GM10266 (cell line): Measurements from ENCODE around the gene TBC1D22B.

Experiments used
- DNase-seq: peaks from one replicate; pipeline ENCODE4 v3.0.0; 2012; ENCODE audit errors: extremely low spot score
- TF ChIP-seq, protein P1 (sequence below): IDR thresholded peaks from 2 replicates; pipeline ENCODE4 v1.5.1; 2012; ENCODE audit warnings: mild to moderate bottlenecking, low read depth; ENCODE audit not compliant: control insufficient read depth, insufficient read depth; ENCODE audit errors: missing control alignments

The TBC1D22B gene, protein sequence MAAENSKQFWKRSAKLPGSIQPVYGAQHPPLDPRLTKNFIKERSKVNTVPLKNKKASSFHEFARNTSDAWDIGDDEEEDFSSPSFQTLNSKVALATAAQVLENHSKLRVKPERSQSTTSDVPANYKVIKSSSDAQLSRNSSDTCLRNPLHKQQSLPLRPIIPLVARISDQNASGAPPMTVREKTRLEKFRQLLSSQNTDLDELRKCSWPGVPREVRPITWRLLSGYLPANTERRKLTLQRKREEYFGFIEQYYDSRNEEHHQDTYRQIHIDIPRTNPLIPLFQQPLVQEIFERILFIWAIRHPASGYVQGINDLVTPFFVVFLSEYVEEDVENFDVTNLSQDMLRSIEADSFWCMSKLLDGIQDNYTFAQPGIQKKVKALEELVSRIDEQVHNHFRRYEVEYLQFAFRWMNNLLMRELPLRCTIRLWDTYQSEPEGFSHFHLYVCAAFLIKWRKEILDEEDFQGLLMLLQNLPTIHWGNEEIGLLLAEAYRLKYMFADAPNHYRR

DNA sequence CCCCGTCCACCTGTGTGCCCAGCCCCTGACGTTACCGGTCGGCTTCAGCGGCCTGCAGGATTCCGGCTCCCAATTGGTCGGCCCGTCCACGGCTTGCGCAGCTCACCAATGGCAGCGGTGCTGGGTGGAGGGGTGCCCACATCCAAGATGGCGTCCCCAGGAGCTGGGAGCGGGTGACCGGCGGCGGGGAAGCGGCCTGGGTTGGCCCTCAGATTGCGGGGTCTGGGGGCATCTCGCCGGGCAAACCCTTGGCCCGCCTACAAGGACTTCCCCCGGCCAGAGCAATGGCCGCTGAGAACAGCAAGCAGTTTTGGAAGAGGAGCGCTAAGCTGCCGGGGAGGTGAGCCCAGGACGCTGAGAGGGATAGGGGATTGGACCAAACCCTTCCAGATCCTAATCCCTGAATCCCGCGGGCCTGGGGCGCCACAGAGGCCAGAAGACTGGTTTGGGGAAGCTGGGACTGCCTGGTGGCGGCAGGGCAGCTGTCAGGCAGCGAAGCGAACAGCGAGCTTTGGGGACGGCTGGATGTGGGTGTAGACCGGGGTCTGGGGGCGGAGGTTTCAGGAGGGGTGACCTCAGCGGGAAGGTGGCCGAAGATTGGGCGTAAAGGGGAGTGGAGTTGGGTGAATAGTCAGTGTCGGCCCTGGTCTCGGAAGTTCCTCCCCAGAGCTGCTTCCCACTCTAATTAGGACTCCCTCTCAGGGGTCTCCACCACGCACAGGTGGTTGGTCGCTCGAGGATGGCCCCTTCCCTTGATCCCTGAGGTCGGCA is at the start of gene TBC1D22B, which contains the start of gene TMEM217:
Gene TBC1D22B (plus strand): TSS at position 139 of the 771 bp plus-strand sequence. CDS start 146 bp downstream, at position 285.
Gene TMEM217 (minus strand): TSS at position 511 of the 771 bp plus-strand sequence. CDS start 39,114 bp downstream, outside the sequence.
- TF ChIP-seq, protein P1, sequence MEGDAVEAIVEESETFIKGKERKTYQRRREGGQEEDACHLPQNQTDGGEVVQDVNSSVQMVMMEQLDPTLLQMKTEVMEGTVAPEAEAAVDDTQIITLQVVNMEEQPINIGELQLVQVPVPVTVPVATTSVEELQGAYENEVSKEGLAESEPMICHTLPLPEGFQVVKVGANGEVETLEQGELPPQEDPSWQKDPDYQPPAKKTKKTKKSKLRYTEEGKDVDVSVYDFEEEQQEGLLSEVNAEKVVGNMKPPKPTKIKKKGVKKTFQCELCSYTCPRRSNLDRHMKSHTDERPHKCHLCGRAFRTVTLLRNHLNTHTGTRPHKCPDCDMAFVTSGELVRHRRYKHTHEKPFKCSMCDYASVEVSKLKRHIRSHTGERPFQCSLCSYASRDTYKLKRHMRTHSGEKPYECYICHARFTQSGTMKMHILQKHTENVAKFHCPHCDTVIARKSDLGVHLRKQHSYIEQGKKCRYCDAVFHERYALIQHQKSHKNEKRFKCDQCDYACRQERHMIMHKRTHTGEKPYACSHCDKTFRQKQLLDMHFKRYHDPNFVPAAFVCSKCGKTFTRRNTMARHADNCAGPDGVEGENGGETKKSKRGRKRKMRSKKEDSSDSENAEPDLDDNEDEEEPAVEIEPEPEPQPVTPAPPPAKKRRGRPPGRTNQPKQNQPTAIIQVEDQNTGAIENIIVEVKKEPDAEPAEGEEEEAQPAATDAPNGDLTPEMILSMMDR: no peak
- peak; percentile 93 for DNase-seq

DNA sequence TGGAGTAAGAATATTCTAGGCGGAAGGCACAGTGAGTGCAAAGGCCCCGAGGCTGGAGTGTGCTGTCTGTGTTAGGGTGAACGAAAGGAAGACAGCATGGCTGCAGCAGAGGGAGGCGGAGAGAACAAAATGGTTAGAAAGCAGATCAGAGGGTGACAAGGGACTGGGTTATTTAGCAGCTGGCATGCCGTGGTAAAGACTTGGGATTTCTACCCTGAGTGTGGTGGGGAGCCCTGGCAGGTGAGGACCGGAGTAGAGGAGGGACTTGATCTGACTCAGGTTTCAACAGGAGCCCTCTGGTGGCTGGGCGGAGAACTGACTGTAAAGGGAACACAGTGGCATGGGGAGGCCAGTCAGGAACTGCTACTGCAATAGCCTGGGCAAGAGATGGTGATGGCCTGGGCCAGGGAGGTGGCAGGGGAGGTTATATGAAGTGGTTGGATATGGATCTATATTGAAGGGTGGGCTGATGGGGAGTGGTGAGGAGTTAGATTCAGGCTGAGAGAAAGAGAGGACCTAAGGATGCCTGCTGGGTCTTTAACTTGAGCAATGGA is 49.6 kb upstream of the TBC1D22B start:
- peak; percentile 72 for DNase-seq
- TF ChIP-seq, protein P1: peak; percentile 69

DNA sequence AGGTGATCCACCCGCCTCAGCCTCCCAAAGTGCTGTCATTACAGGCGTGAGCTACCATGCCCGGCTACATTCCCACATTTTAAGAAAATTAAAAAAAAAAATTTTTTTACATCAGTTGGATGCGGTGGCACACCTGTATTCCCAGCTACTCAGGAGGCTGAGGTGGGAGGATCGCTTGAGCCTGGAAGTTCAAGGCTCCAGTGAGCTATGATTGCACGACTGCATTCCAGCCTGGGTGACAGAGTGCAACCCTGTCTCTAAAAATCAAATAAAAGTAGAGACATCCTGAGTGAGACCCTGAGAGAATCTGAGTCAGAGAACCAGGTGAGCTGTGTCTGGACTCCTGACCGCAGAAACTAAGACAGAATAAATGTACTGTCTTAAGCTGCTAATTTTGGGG is 48.8 kb upstream of the TBC1D22B start:
- no peak for DNase-seq
- TF ChIP-seq, protein P1: no peak

DNA sequence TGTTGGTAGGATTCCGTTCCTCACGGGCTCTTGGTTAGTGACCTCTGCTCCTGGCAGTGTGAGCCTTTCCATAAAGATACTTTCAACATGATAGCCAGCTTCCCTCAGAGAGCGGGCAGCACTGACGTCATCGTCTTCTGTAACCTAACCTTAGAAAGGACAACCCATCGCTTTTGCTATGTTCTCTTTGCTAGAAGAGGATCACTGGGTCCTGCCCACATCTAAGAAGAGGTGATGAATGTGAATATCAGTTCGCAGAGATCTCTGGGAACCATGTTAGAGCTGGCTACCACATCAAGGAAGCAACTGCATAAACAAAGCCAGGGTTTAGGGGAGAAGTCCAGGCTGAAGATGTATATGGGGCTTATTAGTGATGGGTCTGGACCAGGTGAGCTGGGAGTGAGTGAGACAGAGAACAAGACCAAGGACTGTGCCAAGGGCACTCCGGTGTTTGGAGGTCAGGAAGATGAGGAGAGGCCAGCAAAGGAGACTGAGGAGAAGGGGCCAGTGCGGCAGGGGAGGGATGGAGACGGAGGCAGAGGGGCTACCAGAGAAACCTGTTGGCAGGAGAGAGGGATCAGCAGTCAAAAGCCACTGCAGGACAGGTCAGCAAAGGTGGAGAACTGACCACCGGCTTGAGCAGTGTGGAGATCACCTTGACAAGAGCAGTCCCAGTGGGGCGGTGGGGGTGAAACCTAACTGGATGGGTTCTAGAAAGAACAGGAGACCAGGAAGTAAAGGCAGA is 47.9 kb upstream of the TBC1D22B start:
- DNase-seq: no peak
- TF ChIP-seq, protein P1: no peak

DNA sequence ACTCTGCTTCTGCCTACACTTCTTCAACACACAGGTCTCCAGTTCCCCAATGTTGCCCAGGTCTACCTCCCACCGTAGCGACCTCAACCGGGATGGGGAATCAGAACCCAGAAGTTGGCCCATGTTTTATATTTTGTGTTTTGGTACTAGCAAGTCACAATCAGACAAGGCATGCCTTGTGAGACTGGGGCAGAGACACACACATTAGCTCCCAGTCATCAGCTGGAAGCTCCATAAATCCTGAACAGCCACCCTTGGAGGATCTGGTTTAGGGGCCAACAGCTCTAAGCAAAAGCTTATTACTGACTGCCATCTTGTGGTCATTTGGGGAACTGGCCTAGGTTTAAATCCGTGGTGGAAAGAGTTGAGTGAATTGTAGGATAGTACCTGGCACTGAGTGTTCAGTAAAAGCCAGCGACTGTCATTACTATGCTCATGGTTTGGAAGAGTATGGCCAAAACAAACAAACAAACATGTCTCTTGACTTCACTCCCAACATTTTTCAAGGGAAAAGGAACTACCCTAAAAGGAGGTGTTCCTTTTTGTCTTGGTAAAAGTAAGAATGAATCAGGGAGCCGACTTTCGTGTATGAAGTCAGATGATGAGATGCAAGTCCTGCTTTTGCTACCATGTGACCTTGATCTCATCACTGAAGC is 47.1 kb upstream of the TBC1D22B start:
- TF ChIP-seq, protein P1: peak; percentile 91
- peak; percentile 68 for DNase-seq

DNA sequence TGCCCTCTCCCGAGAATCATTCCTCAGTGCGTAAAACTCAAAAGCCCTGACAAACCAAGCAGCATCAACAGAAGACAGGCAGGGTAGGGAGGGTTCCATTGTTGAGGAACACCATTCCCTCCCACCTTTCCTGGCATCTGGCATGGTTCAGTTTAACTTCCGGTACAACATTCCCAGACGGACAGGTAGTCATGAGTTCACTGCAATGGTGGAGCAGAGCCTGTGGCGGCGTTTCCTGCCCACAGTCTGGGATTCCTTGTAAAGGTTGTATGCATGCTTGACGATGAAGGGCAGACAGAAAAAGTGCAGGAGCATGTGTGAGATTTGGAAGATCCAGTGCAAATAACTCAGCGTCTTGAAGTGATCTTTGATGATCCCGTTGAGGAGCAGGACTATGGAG is 45.3 kb upstream of the TBC1D22B start:
- TF ChIP-seq, protein P1: no peak
- DNase-seq: no peak
